ENCODE data around the gene TYRO3.
A peak's percentile ranks its signal among the peaks of the same experiment; 100 is the strongest.
"Not testable (repeated sequence)": the region's sequence is repeated elsewhere in the genome, so short reads cannot be mapped to it uniquely, and the experiment has no call there.

The TYRO3 gene

GRCh38 chr15:41573396-41573795 lies 14.4 kb downstream of the TYRO3 start:
- DNase-seq (ENCODE audit: low read depth in 2 of 2), result no peak

GRCh38 chr15:41574158-41574557 lies 15.1 kb downstream of the TYRO3 start:
- no peak for DNase-seq (ENCODE audit: low read depth in 2 of 2)

GRCh38 chr15:41575282-41575681 lies 16.3 kb downstream of the TYRO3 start:
- no peak for DNase-seq (ENCODE audit: low read depth in 2 of 2)

- DNase-seq (ENCODE audit: low read depth in 2 of 2), result no peak
These were observed 19.1 kb downstream of the TYRO3 start for GRCh38 chr15:41577863-41578735.

- no peak for DNase-seq (ENCODE audit: low read depth in 2 of 2)
These were observed 19.8 kb downstream of the TYRO3 start for GRCh38 chr15:41578736-41579383.

- DNase-seq (ENCODE audit: low read depth in 2 of 2), result no peak
These were observed 22.1 kb downstream of the TYRO3 start for GRCh38 chr15:41581110-41581509.

GRCh38 chr15:41583795-41584194 lies 24.8 kb downstream of the TYRO3 start:
- DNase-seq (ENCODE audit: low read depth in 2 of 2), result no peak

- DNase-seq (ENCODE audit: low read depth in 2 of 2), result no peak
These were observed 25.7 kb downstream of the TYRO3 start for GRCh38 chr15:41584636-41585126.

GRCh38 chr15:41585127-41586047 lies 26.4 kb downstream of the TYRO3 start:
- DNase-seq (ENCODE audit: low read depth in 2 of 2), result peak; percentile 15 to 20

- not testable (repeated sequence) for DNase-seq (ENCODE audit: low read depth in 2 of 2)
These were observed 27.7 kb downstream of the TYRO3 start for GRCh38 chr15:41586531-41587282.

- not testable (repeated sequence) for DNase-seq (ENCODE audit: low read depth in 2 of 2)
These were observed 30.0 kb downstream of the TYRO3 start for GRCh38 chr15:41589018-41589417.

GRCh38 chr15:41589571-41589970 lies 30.6 kb downstream of the TYRO3 start:
- not testable (repeated sequence) for DNase-seq (ENCODE audit: low read depth in 2 of 2)

GRCh38 chr15:41591217-41591616 lies 32.2 kb downstream of the TYRO3 start:
- not testable (repeated sequence) for DNase-seq (ENCODE audit: low read depth in 2 of 2)

- DNase-seq (ENCODE audit: low read depth in 2 of 2), result not testable (repeated sequence)
These were observed 33.7 kb downstream of the TYRO3 start for GRCh38 chr15:41592718-41593117.

GRCh38 chr15:41594801-41595746 lies 36.1 kb downstream of the TYRO3 start:
- DNase-seq (ENCODE audit: low read depth in 2 of 2), result no peak

- DNase-seq (ENCODE audit: low read depth in 2 of 2), result no peak
These were observed 38.0 kb downstream of the TYRO3 start for GRCh38 chr15:41596972-41597371.

- no peak for DNase-seq (ENCODE audit: low read depth in 2 of 2)
These were observed 38.8 kb downstream of the TYRO3 start for GRCh38 chr15:41597787-41598186.

- no peak for DNase-seq (ENCODE audit: low read depth in 2 of 2)
These were observed 40.0 kb downstream of the TYRO3 start for GRCh38 chr15:41599061-41599460.

- DNase-seq (ENCODE audit: low read depth in 2 of 2), result no peak
These were observed 44.5 kb downstream of the TYRO3 start for GRCh38 chr15:41603411-41603935.
